Astrocyte (in vitro differentiated cells and primary cell): ENCODE measurements around the gene ZC3H7A. TPM values are rescaled to one million over a fixed set of nuclear protein-coding genes. Genes with fewer than 3 reads are reported as not detected.

Experiments used
- DNase-seq: peaks from one replicate; pipeline ENCODE4 v3.0.0-alpha.2; 2010; ENCODE audit warnings: low read depth
- FAIRE-seq: peaks from 2 replicates; lab custom pipeline; 2011; peaks lifted over from hg19 to GRCh38; lab: Jason Lieb, UNC
- H2AFZ ChIP-seq: 2 replicates; pipeline ENCODE4 v1.6.0; 2012; ENCODE audit warnings: low read depth, low read length, inconsistent platforms
- H3K27ac ChIP-seq: 2 replicates; pipeline ENCODE4 v1.5.1; 2011; ENCODE audit warnings: low read depth, low read length, inconsistent platforms
- H3K27me3 ChIP-seq: 2 replicates; pipeline ENCODE4 v1.6.0; 2011; ENCODE audit warnings: low read length, inconsistent platforms; ENCODE audit not compliant: insufficient read depth
- H3K36me3 ChIP-seq: 2 replicates; pipeline ENCODE4 v1.5.1; 2011; ENCODE audit warnings: low read length, inconsistent platforms; ENCODE audit not compliant: insufficient read depth
- H3K4me1 ChIP-seq: 2 replicates; pipeline ENCODE4 v1.5.1; 2011; ENCODE audit warnings: low read length, inconsistent platforms; ENCODE audit not compliant: insufficient read depth
- H3K4me2 ChIP-seq: 2 replicates; pipeline ENCODE4 v1.6.0; 2012; ENCODE audit warnings: low read length, inconsistent platforms
- H3K4me3 ChIP-seq: 2 replicates; pipeline ENCODE4 v1.5.1; 2011; ENCODE audit warnings: low read depth, mild to moderate bottlenecking, low read length, inconsistent platforms; ENCODE audit not compliant: insufficient read depth
- H3K79me2 ChIP-seq: 2 replicates; pipeline ENCODE4 v1.6.0; 2012; ENCODE audit warnings: mild to moderate bottlenecking, low read length, inconsistent platforms; ENCODE audit not compliant: insufficient read depth
- H3K9ac ChIP-seq: 2 replicates; pipeline ENCODE4 v1.6.0; 2012; ENCODE audit warnings: mild to moderate bottlenecking, low read length, inconsistent platforms
- H3K9me3 ChIP-seq: 2 replicates; pipeline ENCODE4 v1.5.1; 2012; ENCODE audit warnings: low read depth, mild to moderate bottlenecking, low read length, inconsistent platforms; ENCODE audit not compliant: insufficient read depth
- H4K20me1 ChIP-seq: 2 replicates; pipeline ENCODE4 v1.6.0; 2012; ENCODE audit warnings: low read length, inconsistent platforms; ENCODE audit not compliant: insufficient read depth
- H3K27ac Mint-ChIP-seq: one replicate; pipeline ENCODE4 v1.8.0; 2021; ENCODE audit warnings: mild to moderate bottlenecking, mixed read lengths; ENCODE audit not compliant: unreplicated experiment
- H3K27me3 Mint-ChIP-seq: one replicate; pipeline ENCODE4 v1.8.0; 2021; ENCODE audit warnings: low read depth, mixed read lengths; ENCODE audit not compliant: unreplicated experiment
- H3K36me3 Mint-ChIP-seq: one replicate; pipeline ENCODE4 v1.8.0; 2021; ENCODE audit warnings: low read depth, mixed read lengths; ENCODE audit not compliant: unreplicated experiment
- H3K4me1 Mint-ChIP-seq: one replicate; pipeline ENCODE4 v1.8.0; 2021; ENCODE audit warnings: low read depth, mixed read lengths; ENCODE audit not compliant: unreplicated experiment
- H3K4me3 Mint-ChIP-seq: one replicate; pipeline ENCODE4 v1.8.0; 2021; ENCODE audit warnings: mild to moderate bottlenecking, moderate library complexity, mixed read lengths; ENCODE audit not compliant: unreplicated experiment
- H3K9me3 Mint-ChIP-seq: one replicate; pipeline ENCODE4 v1.8.0; 2021; ENCODE audit warnings: mild to moderate bottlenecking, mixed read lengths; ENCODE audit not compliant: unreplicated experiment
- EZH2 ChIP-seq: IDR thresholded peaks from 2 replicates; pipeline ENCODE4 v1.6.1; 2012; ENCODE audit warnings: mild to moderate bottlenecking, low read length, inconsistent platforms; ENCODE audit not compliant: insufficient read depth
- total RNA-seq: library from RNA; stranded (reverse); gene quantifications from 2 replicates; pipeline ENCODE4 v1.2.1, GENCODE V29; 2021
- TF ChIP-seq, protein P1 (sequence below): IDR thresholded peaks from 2 replicates; pipeline ENCODE4 v1.5.1; 2011; ENCODE audit warnings: low read depth, mild to moderate bottlenecking, inconsistent platforms, low read length, moderate library complexity; ENCODE audit not compliant: insufficient read depth

Gene ZC3H7A
- total RNA-seq, 1 donor from 2014 or later: 68.7 TPM

DNA sequence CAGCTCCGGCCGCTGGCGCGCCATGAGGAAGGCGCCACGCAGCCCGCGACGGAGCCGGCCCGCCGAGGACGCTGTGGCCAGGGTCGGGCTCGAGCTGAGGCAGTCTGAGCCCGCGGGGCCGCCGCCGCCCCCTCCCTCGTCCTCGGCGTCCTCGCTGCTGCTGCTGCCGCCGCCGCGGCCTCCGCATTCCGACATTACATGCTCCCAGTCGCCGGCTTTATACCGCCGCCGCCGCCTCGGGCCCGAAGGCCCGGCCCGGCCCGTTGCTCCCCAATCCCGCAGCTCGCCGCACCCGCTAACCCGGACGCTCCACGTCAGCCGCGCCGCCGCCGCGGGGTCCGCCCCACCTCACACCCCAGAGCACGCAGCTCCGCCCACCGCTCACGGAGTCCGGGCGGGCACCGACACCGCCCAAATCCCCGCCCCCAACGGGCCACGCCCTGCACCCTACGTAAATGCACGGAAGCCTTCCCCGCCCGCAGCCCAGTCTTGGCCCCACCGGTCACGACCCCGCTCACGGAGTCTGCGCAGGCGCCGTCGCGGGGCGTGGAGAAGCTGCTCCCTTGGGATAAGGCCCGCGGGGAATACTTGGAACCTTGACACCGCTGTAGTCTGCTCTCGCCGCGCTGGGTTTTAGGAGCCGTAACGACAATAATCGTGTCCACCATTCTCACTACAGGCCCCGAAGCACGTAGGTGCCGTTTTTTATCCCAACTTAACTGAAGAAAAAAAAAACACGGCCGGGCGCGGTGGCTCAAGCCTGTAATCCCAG lies 54.3 kb downstream of the ZC3H7A start, which contains the start of gene TXNDC11:
TSS of gene TXNDC11 (minus strand) at position 322 of the 772 bp plus-strand sequence. CDS start at position 195, 127 bp downstream.
- no peak for FAIRE-seq
- peaks cover 16% of the 10 kb centered on the region for H3K4me1 Mint-ChIP-seq
- no peaks in the 10 kb centered on the region for H3K9me3 ChIP-seq
- peak within 1 kb of the TSS; percentile 75 for H2AFZ ChIP-seq
- peak within 1 kb of the TSS; percentile 99 for H3K4me2 ChIP-seq
- no peaks in the 10 kb centered on the region for H3K36me3 ChIP-seq
- peaks cover 40% of the 10 kb centered on the region for H4K20me1 ChIP-seq
- peaks cover 6% of the 10 kb centered on the region for H3K36me3 Mint-ChIP-seq
- peak within 1 kb of the TSS; percentile 80 for H3K27ac ChIP-seq
- peak within 1 kb of the TSS; percentile 94 for H3K27ac Mint-ChIP-seq
- peaks cover 46% of the 10 kb centered on the region for H3K79me2 ChIP-seq
- H3K4me3 Mint-ChIP-seq: peak within 1 kb of the TSS; percentile 98
- peaks cover 12% of the 10 kb centered on the region for H3K4me1 ChIP-seq
- H3K27me3 ChIP-seq: no peaks in the 10 kb centered on the region
- H3K4me3 ChIP-seq: peak within 1 kb of the TSS; percentile 98
- H3K9ac ChIP-seq: peak within 1 kb of the TSS; percentile 96
- no peak for TF ChIP-seq EZH2
- no peaks in the 10 kb centered on the region for H3K9me3 Mint-ChIP-seq
- H3K27me3 Mint-ChIP-seq: no peaks in the 10 kb centered on the region
- peak; percentile 92 for DNase-seq

DNA sequence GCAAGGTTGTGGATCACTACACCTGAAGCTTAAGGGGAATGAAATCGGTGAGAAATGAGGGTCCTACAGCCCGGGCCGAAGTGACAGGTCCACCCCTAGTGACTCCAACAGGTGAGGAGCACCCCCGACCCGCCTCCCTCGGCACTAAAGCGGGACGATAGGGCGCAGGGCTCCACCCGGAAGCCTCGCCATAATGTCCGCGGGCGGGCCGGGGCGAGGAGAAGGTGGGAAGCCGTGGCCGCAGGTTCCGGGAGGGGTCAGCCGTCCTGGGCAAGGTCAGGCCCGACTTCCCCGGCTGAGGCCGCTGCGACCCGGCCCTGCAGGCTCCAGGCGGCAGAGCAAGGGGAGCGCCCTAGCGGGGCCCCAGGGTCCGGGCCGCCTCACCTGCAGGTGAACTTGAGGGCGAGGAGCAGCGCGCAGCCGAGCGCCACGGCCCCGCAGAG lies 54.9 kb downstream of the ZC3H7A start:
- H3K9me3 ChIP-seq: no peaks in the 10 kb centered on the region
- H3K27ac Mint-ChIP-seq: peak overlapping the region; percentile 94
- H3K4me1 ChIP-seq: peaks cover 12% of the 10 kb centered on the region
- DNase-seq (no peak), FAIRE-seq (no peak)
- no peak for TF ChIP-seq EZH2
- TF ChIP-seq, protein P1, sequence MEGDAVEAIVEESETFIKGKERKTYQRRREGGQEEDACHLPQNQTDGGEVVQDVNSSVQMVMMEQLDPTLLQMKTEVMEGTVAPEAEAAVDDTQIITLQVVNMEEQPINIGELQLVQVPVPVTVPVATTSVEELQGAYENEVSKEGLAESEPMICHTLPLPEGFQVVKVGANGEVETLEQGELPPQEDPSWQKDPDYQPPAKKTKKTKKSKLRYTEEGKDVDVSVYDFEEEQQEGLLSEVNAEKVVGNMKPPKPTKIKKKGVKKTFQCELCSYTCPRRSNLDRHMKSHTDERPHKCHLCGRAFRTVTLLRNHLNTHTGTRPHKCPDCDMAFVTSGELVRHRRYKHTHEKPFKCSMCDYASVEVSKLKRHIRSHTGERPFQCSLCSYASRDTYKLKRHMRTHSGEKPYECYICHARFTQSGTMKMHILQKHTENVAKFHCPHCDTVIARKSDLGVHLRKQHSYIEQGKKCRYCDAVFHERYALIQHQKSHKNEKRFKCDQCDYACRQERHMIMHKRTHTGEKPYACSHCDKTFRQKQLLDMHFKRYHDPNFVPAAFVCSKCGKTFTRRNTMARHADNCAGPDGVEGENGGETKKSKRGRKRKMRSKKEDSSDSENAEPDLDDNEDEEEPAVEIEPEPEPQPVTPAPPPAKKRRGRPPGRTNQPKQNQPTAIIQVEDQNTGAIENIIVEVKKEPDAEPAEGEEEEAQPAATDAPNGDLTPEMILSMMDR: no peak
- peaks cover 52% of the 10 kb centered on the region for H3K79me2 ChIP-seq
- H2AFZ ChIP-seq: peak overlapping the region; percentile 75
- H3K9me3 Mint-ChIP-seq: no peaks in the 10 kb centered on the region
- H3K4me3 ChIP-seq: peak overlapping the region; percentile 98
- peak overlapping the region; percentile 99 for H3K4me2 ChIP-seq
- peaks cover 46% of the 10 kb centered on the region for H4K20me1 ChIP-seq
- no peaks in the 10 kb centered on the region for H3K27me3 Mint-ChIP-seq
- H3K4me3 Mint-ChIP-seq: peak overlapping the region; percentile 98
- H3K27me3 ChIP-seq: no peaks in the 10 kb centered on the region
- H3K4me1 Mint-ChIP-seq: peaks cover 16% of the 10 kb centered on the region
- no peaks in the 10 kb centered on the region for H3K36me3 ChIP-seq
- H3K27ac ChIP-seq: peak overlapping the region; percentile 80
- H3K9ac ChIP-seq: peak overlapping the region; percentile 96
- H3K36me3 Mint-ChIP-seq: peaks cover 6% of the 10 kb centered on the region

DNA sequence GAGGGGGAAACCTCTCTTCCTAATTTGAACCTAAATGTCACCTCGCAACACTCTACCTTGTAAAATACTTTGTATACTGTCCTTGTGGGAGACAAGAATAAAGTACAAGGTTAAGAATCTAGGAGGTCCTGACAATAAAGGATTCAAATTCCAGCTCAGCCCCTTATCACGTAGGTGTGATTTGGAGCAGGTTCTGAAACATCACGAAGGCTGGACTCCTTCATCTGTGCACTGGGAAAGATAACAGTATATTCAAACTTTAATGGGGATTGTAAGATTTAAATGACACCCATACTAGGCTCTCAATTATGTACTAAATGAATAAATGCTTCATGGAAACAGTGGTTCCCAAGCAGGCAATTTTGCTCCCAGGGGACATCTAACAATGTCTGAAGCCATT lies 56.5 kb downstream of the ZC3H7A start:
- no peaks in the 10 kb centered on the region for H3K9me3 Mint-ChIP-seq
- peak overlapping the region; percentile 98 for H3K4me3 Mint-ChIP-seq
- no peaks in the 10 kb centered on the region for H3K9me3 ChIP-seq
- peak overlapping the region; percentile 98 for H3K4me3 ChIP-seq
- DNase-seq: no peak
- TF ChIP-seq EZH2: no peak
- TF ChIP-seq, protein P1: no peak
- no peaks in the 10 kb centered on the region for H3K27me3 Mint-ChIP-seq
- H3K36me3 Mint-ChIP-seq: peaks cover 17% of the 10 kb centered on the region
- peaks cover 7% of the 10 kb centered on the region for H3K36me3 ChIP-seq
- peaks cover 12% of the 10 kb centered on the region for H3K4me1 ChIP-seq
- peaks cover 66% of the 10 kb centered on the region for H3K79me2 ChIP-seq
- no peaks in the 10 kb centered on the region for H3K27me3 ChIP-seq
- H3K27ac Mint-ChIP-seq: no peak overlapping the region
- H3K4me1 Mint-ChIP-seq: peaks cover 16% of the 10 kb centered on the region
- no peak overlapping the region for H3K27ac ChIP-seq
- peak overlapping the region; percentile 99 for H3K4me2 ChIP-seq
- FAIRE-seq: no peak
- no peak overlapping the region for H2AFZ ChIP-seq
- H3K9ac ChIP-seq: peak overlapping the region; percentile 25
- peaks cover 61% of the 10 kb centered on the region for H4K20me1 ChIP-seq
